NK-92 treated with Interleukin-12 subunit alpha and Interleukin-12 subunit beta, amount 100 ng/mL, for 24 hours (cell line): ENCODE measurements around the gene GRAMD4.

ENCODE experiments used
- DNase-seq: peaks from one replicate; lab custom pipeline; 2025; lab: John Stamatoyannopoulos, UW

Gene GRAMD4

DNA sequence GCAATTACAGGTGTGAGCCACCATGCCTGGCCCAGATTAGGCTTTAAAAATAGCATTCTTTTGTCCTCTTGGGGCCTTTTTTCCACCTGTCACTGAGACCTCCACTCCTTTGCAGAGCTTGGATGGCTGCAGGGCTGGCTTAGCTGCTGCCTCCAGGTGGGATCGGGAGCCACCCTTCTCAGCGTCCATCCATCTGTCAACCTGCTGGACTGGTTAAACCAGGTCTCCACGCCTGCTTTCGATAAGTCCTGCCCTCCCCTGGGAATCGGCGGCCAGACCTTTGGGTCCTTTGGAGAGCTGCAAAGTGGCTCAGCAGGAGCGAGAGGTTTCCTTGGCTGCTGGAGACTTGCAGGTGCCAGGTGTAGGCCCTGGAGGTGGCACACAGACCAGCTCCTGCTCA lies 23.4 kb upstream of the GRAMD4 start:
- DNase-seq, result no peak

GRCh38 chr22:46598224-46598623 lies 22.0 kb upstream of the GRAMD4 start:
- DNase-seq, result no peak

GRCh38 chr22:46598737-46599424 lies 21.3 kb upstream of the GRAMD4 start:
- no peak for DNase-seq

- no peak for DNase-seq
Measured at GRCh38 chr22:46600273-46600796, 19.9 kb upstream of the GRAMD4 start.

- DNase-seq, result no peak
Measured at GRCh38 chr22:46602025-46602424, 18.2 kb upstream of the GRAMD4 start.

- DNase-seq, result no peak
Measured at GRCh38 chr22:46604306-46604690, 15.9 kb upstream of the GRAMD4 start.

DNA sequence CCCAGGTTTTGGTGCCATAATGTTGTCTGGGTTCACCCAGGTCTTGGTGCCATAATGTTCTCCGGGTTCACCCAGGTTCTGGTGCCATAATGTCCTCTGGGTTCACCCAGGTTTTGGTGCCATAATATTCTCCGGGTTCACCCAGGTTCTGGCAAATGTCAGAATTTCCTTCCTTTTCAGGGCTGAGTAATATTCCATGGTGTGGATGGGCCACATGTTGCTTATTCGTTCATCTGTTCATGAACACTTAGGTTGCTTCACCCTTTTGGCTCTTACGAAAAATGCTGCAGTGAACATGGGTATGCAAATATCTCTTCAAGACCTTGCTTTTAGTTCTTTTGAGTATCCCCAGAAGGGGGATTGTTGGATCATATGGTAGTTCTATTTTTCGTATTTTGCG lies 15.1 kb upstream of the GRAMD4 start:
- DNase-seq, result no peak

DNA sequence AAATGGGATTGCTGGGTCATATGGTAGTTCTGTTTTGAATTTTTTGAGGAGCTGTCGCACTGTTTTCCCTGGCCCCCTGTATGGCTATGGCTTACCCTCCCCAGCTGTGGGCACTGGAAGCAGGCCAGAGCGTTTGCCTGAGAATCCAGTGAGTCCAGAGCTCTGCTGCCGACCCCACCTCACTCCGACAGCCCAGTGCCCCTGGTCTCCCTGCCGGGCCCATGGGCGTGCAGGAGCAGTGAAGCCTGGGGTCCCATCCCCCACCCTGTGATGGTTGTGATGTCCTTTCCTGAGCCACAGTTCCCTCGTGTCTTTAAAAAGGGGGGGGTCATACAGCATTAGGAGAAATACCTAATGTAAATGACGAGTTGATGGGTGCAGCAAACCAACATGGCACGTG lies 13.3 kb upstream of the GRAMD4 start:
- no peak for DNase-seq

DNA sequence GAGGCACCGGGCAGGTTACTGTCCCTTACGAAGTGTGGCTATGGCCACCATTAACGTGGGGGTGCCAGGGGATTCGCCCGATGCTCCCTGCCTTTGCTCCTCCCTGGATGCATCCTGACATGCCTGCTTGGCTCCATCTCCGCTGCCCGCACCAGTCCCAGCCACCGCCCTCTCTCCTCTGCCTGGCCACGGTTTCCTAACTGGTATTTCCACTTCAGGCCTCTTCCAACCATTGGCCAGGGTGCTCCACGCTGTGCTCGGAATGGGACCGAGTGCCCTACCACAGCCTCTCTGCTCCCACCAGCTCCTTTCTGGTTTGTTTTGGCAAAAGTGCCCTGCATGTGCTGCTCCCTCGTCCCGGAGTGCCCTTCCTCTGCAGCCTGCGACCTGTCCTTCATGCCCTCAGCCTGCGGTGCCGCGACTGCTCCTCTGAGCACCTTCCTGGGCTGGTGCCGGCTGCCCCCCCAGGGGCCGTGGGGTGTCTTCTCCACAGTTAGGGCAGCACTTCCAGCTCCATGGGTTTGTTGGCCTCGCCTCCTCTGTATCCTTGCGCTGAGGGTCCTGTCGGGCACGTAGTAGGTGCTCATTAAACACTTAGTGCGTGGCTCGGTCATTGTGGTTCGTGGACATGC lies 12.6 kb upstream of the GRAMD4 start:
- no peak for DNase-seq

GRCh38 chr22:46609175-46609690 lies 11.0 kb upstream of the GRAMD4 start:
- no peak for DNase-seq

- no peak for DNase-seq
Measured at GRCh38 chr22:46609724-46610201, 10.4 kb upstream of the GRAMD4 start.

DNA sequence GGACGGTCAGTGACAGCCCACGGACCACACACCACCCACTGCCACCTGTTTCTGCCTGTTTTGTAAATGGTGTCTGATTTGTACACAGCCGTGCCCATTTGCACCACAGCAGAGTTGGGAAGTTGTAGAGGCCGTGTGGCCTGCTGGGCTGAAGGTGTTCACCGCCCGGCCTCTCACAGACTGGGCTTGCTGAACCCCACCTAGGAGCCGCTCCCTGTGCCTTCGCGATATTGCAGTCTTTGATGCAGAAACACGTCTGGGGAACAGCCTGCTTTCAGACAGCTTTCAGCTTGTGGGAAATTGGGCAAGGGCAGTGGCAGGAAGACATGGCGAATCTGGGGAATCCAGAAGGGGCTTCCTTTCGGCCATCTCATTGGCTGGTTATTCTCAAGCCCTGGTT lies 9.8 kb upstream of the GRAMD4 start:
- no peak for DNase-seq

- DNase-seq, result no peak
Measured at GRCh38 chr22:46611189-46611588, 9.0 kb upstream of the GRAMD4 start.

DNA sequence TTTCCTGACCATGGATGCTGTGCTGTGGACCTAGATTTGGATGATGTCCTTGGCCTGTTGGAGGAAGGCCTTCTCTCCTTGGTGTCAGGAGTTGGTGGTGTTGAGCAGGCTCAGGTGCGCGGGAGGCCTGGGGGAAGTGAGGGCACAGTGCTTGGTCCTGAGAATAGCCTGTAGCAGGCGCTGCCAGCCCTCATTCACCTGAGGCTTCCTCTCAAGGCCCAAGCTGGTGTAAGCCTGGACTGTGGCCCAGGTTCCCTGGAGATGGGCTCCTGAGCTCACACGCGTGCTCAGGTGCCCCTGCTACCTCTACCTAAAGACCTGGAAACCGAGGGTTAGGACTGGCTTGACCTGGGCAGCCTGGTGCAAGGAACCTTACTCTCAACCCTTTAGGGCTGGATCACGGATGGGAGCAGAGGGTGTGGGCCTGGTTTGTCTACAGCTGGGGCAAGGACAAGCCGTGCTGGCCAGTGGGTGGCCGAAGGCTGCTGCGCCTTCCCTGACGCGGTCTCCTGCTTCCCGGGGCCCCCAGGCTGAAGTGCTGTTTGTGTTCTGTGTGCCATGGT lies 7.8 kb upstream of the GRAMD4 start:
- DNase-seq, result no peak

- no peak for DNase-seq
Measured at GRCh38 chr22:46612904-46613605, 7.1 kb upstream of the GRAMD4 start.

DNA sequence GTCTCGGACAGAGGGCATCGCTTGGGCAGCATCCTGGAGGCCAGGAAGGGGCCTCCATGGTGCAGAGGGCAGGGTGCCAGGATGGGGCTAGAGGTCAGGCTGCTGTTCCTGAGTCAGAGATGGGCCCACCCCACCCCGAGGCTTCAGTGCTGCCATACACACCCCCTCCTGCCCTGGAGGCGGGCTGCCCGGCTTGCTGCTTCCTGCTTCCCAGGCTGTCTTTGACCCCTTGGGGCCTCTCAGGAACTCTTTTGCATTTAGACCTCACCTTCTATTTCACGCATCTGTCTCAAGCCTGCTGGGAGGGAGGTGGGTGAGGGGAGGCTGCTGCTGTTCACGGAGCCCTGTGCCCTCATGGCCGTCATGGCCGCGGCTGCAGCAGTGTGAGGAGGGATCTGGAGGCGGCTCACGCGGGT lies 6.6 kb upstream of the GRAMD4 start:
- DNase-seq, result no peak

- no peak for DNase-seq
Measured at GRCh38 chr22:46614025-46614931, 5.9 kb upstream of the GRAMD4 start.

- no peak for DNase-seq
Measured at GRCh38 chr22:46617207-46617985, 2.8 kb upstream of the GRAMD4 start.

DNA sequence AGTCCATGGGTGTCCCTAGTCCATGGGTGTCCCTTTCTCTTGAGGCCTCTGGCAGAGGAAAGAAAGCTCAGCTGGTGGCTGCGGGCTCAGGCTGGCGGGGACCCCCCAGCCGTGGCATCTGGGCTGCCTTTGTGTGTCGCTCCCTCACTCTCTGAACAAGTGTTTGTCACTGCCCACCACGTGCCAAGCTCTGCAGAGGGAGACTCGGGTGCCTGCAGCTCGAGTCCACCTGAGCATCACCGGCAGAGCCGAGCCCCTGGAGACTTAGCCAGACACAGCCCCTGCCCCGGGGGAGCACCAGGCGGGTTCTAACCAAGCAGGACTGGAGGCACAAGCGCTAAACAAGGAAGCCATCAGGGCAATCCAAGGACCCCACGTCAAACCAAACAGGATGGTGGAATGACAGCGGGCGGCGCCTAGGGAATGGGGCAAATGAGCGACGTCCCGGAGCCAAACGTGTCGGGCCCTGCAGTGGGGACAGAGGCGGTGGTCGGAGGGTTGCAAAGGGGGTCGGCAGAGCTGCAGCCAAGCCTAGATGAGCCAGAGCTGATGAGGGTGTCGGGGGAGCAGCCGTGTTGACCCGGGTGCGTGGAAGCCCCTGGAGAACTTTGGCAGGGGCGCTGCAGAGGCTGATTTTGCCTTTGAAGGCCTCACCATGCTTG lies 2.1 kb upstream of the GRAMD4 start:
- DNase-seq, result no peak

DNA sequence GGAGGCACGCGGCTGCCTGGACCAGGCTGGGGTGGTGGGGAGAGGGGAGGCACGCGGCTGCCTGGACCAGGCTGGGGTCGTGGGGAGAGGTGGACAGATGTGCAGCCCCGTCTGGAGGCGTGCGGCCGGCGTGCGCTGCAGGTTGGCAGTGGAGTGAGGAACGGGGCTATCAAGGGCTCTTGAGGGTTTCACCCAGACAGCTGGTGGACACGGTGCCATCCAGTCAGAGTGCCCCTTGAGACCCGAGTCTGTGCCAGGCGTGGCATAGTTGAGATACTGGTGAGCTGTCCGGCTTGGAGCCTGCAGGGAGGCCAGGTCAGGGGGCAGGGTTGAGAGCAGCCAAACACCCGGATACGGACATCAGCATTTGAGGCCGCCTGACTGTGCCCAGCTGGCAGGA lies 1.5 kb upstream of the GRAMD4 start:
- no peak for DNase-seq
